ENCODE data around the gene TYK2. TPM values are rescaled to one million over a fixed set of nuclear protein-coding genes. Genes with fewer than 3 reads are reported as not detected.
A peak's percentile ranks its signal among the peaks of the same experiment; 100 is the strongest.

TYK2 gene
- total and polyA plus RNA-seq, 9 of the 15 experiments (the other 6 are each of a cell fraction or from before 2014, with no cell fraction given) = 15.0 to 182 (median 85.9) TPM

- TF ChIP-seq SRF (CRISPR knock-in tag; IDR thresholded peaks at IDR 0.05) (no peak), ZNF668 (CRISPR knock-in tag; IDR thresholded peaks at IDR 0.05) (no peak), SAFB2 (IDR thresholded peaks at IDR 0.05; ENCODE audit: borderline replicate concordance, low read depth, low read length, severe bottlenecking) (no peak), CBFB (CRISPR knock-in tag; IDR thresholded peaks at IDR 0.05) (no peak), E4F1 (CRISPR knock-in tag; IDR thresholded peaks at IDR 0.05; ENCODE audit: borderline replicate concordance) (no peak), THAP7 (CRISPR knock-in tag; IDR thresholded peaks at IDR 0.05) (no peak), ZBTB12 (CRISPR knock-in tag; IDR thresholded peaks at IDR 0.05) (no peak), NRF1 (conservative IDR thresholded peaks at IDR 0.05 in 1 of 2, IDR thresholded peaks at IDR 0.05 in 1 of 2) (no peak), PCBP1 (IDR thresholded peaks at IDR 0.05; ENCODE audit: low read depth, low read length, poor library complexity, severe bottlenecking) (peak; percentile 61), RAD51 (IDR thresholded peaks at IDR 0.05; ENCODE audit: borderline replicate concordance, low read depth) (no peak), REST (IDR thresholded peaks at IDR 0.05; ENCODE audit: borderline replicate concordance) (peak; percentile 9; the same call in 1 of the 2 replicates), REST (CRISPR knock-in tag; IDR thresholded peaks at IDR 0.05; ENCODE audit: low read depth) (no peak), MECOM (CRISPR knock-in tag; IDR thresholded peaks at IDR 0.05) (no peak), RBM14 (IDR thresholded peaks at IDR 0.05; ENCODE audit: borderline replicate concordance, insufficient read depth, low read depth, low read length) (0 out of 2 replicates have a peak, but pooled peaks have one; percentile 70)
Measured at GRCh38 chr19:10335352-10335985, 44.9 kb downstream of the TYK2 start (continued).

All from K562 (cell line).